HG02678 (cell line): Measurements from ENCODE around the gene KIRREL1.

ENCODE experiments used
- ATAC-seq: cut with Tn5 transposase; IDR thresholded peaks from one replicate; pipeline ENCODE4 v1.9.1; 2021; ENCODE audit warnings: mild to moderate bottlenecking, moderate library complexity; ENCODE audit not compliant: unreplicated experiment

KIRREL1 gene

GRCh38 chr1:157971769-157972168, 21.7 kb upstream of the KIRREL1 start:
- no peak for ATAC-seq

- no peak for ATAC-seq
Measured at GRCh38 chr1:157975228-157975950, 18.1 kb upstream of the KIRREL1 start.

- no peak for ATAC-seq
Measured at GRCh38 chr1:157976888-157977287, 16.6 kb upstream of the KIRREL1 start.

GRCh38 chr1:157978586-157979403, 14.7 kb upstream of the KIRREL1 start:
- ATAC-seq, result no peak

- no peak for ATAC-seq
Measured at GRCh38 chr1:157982136-157982535, 11.3 kb upstream of the KIRREL1 start.

GRCh38 chr1:157983787-157984186, 9.7 kb upstream of the KIRREL1 start:
- ATAC-seq, result no peak

GRCh38 chr1:157984469-157984868, 9.0 kb upstream of the KIRREL1 start:
- no peak for ATAC-seq

- ATAC-seq, result no peak
Measured at GRCh38 chr1:157985473-157985872, 8.0 kb upstream of the KIRREL1 start.

- ATAC-seq, result no peak
Measured at GRCh38 chr1:157988002-157988401, 5.4 kb upstream of the KIRREL1 start.

- ATAC-seq, result no peak
Measured at GRCh38 chr1:157992031-157992832, 1.2 kb upstream of the KIRREL1 start.

- ATAC-seq, result no peak
Measured at GRCh38 chr1:157992833-157993146, 655 bp upstream of the KIRREL1 start.

- ATAC-seq, result no peak
Measured at GRCh38 chr1:157993918-157994605, 617 bp downstream of the KIRREL1 start.

- no peak for ATAC-seq
Measured at GRCh38 chr1:157994704-157995582, 1.5 kb downstream of the KIRREL1 start.

- no peak for ATAC-seq
Measured at GRCh38 chr1:157995583-157996169, 2.2 kb downstream of the KIRREL1 start.

GRCh38 chr1:157996433-157996832, 3.0 kb downstream of the KIRREL1 start:
- ATAC-seq, result no peak

GRCh38 chr1:158000507-158000906, 7.1 kb downstream of the KIRREL1 start:
- ATAC-seq, result no peak

- no peak for ATAC-seq
Measured at GRCh38 chr1:158002022-158002630, 8.7 kb downstream of the KIRREL1 start.

- ATAC-seq, result no peak
Measured at GRCh38 chr1:158002631-158003405, 9.4 kb downstream of the KIRREL1 start.
